Heart left ventricle (tissue), 16 donors: ENCODE results near the gene PTPN9. TPM values are rescaled to one million over a fixed set of nuclear protein-coding genes. Genes with fewer than 3 reads are reported as not detected.

ENCODE experiments used
- ATAC-seq, 4 donors: fragments of 200-7000 bp; cut with Tn5 transposase; one replicate each; pipeline ENCODE4 v1.9.1; 2020 to 2022; ENCODE audit warnings: moderate library complexity in 4 of 4, mild to moderate bottlenecking in 3 of 4, moderate number of reproducible peaks in 1 of 4
- DNase-seq, 5 donors: peaks; one replicate each; pipeline ENCODE4 v3.0.0-alpha.2; 2020
- H3K27ac ChIP-seq, 12 donors: fragments of 200-600 bp; sonication (generic) in 4 of 12; one replicate each; pipeline versions ENCODE4 v1.5.0 to v1.8.0; 2016 to 2022; ENCODE audit warnings: mild to moderate bottlenecking in 2 of 12
- H3K27me3 ChIP-seq, 9 donors: fragments of 200-600 bp; sonication (generic) in 2 of 9; one replicate each; pipeline versions ENCODE4 v1.5.1 to v1.8.0; 2016 to 2022; ENCODE audit warnings: mild to moderate bottlenecking in 3 of 9
- H3K36me3 ChIP-seq, 9 donors: fragments of 200-600 bp; sonication (generic) in 2 of 9; one replicate each; pipeline versions ENCODE4 v1.5.0 to v1.8.0; 2018 to 2022; ENCODE audit warnings: mild to moderate bottlenecking in 2 of 9
- H3K4me1 ChIP-seq, 12 donors: fragments of 200-600 bp; sonication (generic) in 4 of 12; one replicate each; pipeline versions ENCODE4 v1.5.0 to v1.8.0; 2016 to 2022; ENCODE audit warnings: mild to moderate bottlenecking in 3 of 12
- H3K4me3 ChIP-seq, 12 donors: fragments of 200-600 bp; sonication (generic) in 4 of 12; one replicate each; pipeline versions ENCODE4 v1.5.0 to v1.8.0; 2017 to 2022; ENCODE audit warnings: mild to moderate bottlenecking in 9 of 12, moderate library complexity in 4 of 12
- H3K9me3 ChIP-seq, 12 donors: fragments of 200-600 bp; sonication (generic) in 4 of 12; one replicate each; pipeline versions ENCODE4 v1.5.0 to v1.8.0; 2016 to 2022; ENCODE audit warnings: mild to moderate bottlenecking in 1 of 12
- POLR2A ChIP-seq, 2 donors: fragments of 450-650 bp; IDR thresholded peaks; one replicate each; pipeline ENCODE4 v1.6.1; 2017; ENCODE audit warnings: antibody characterized with exemption in 2 of 2, mild to moderate bottlenecking in 2 of 2, moderate library complexity in 2 of 2
- WGBS, 4 donors: extraction: QIAGEN DNeasy Blood & Tissue Kit in 2 of 4; methylation state at CpG; one replicate each; pipeline versions ENCODE4 v1.1.5 to v1.1.7; 2013 to 2018; 5-methylcytosine and 5-hydroxymethylcytosine counted together
- intact Hi-C, 10 donors: fragments of 100-400 bp; cut with DNase I; formaldehyde crosslinking; loops; one replicate each; pipeline versions ENCODE4 v1.11.1 to v1.14.2; 2022
- polyA plus RNA-seq, 2 donors: library from polyadenylated mRNA; stranded (reverse); fragments of 200-250 nt; gene quantifications; one replicate each; pipeline ENCODE4 v1.2.3, GENCODE V29; 2013
- total RNA-seq, 9 donors: library from RNA; depleted of rRNA in 2 of 9; stranded (reverse); fragments of >200 nt in 2 of 9; fragmentation: NEBNext Ultra II Directional in 3 of 9; extraction: Animal tissue kit (Norgen Biotek cat#: 25700) in 3 of 9; gene quantifications; one replicate each; pipeline versions ENCODE4 v1.1.0 to v1.2.4, GENCODE V29; 2016 to 2023
- TF ChIP-seq, protein P1 (sequence below), 12 donors: fragments of 200-600 bp; sonication (generic) in 4 of 12; IDR thresholded peaks; one replicate each; pipeline versions ENCODE4 v1.5.0 to v1.8.0; 2018 to 2022; ENCODE audit warnings: antibody characterized with exemption in 12 of 12, mild to moderate bottlenecking in 5 of 12
- donor health status: ischemic (EF 13 %, LVEDD 7.1; RV severe dilation, severe dysfunction).
- donor health status: healthy with polysubstance abuse.
- donor health status: DM: no; HTN: yes; CAD: no.
- donor health status: DM: no; HTN: no; CAD: no.
- donor health status: ischemic (EF 25% LVEDD 6.9; RV normal size, moderate dysfunction).
- donor health status: ischemic (EF 25% LVEDD 5.7; RV mildly dilated, moderate dysfunction).
- donor health status: healthy.
- donor health status: DM: yes; HTN: yes; CAD: no.
- donor health status: ischemic (EF 35%, LVEDD 5.7; RV mildly dilated, moderate dysfunction).
- donor health status: nonischemic (EF 11% LVEDD 7.7; RV severe dilation, severe dysfunction).
- donor health status: DM: yes; HTN: yes; CAD: no.
- donor health status: PGD.
- donor health status: ischemic (EF 29% LVEDD 5.4; RV normal size, mild dysfunction).
- donor health status: nonischemic (EF 23%, LVEDD 6.1; RV moderate dilation, normal function).

PTPN9 gene
- total and polyA plus RNA-seq, 11 donors, result 2.4 to 16.8 (median 7.7) TPM

- 19 to 51% (median 25%) methylated on average over 2 of the region's 2 CpGs for WGBS, 4 donors
- Histone ChIP-seq H3K4me1 (peaks cover 0 to 44% (median 23%) of the 10 kb centered on the region in 12 donors), H3K4me3 (no peak overlapping the region), H3K36me3 (no peaks in the 10 kb centered on the region), H3K27me3 (no peaks in the 10 kb centered on the region), H3K9me3 (no peaks in the 10 kb centered on the region), H3K27ac (peak overlapping the region in 11 of 12 donors; percentile 12 to 60 (median 37))
- peak; percentile 47 to 74 (median 69) for ATAC-seq
- intact Hi-C loops, result loop anchor here in 1 of 10 donors (5.0 kb wide), 1 partner anchor 35 kb away; the partner anchor contains the start of gene PTPN9
- TF ChIP-seq, protein P1, sequence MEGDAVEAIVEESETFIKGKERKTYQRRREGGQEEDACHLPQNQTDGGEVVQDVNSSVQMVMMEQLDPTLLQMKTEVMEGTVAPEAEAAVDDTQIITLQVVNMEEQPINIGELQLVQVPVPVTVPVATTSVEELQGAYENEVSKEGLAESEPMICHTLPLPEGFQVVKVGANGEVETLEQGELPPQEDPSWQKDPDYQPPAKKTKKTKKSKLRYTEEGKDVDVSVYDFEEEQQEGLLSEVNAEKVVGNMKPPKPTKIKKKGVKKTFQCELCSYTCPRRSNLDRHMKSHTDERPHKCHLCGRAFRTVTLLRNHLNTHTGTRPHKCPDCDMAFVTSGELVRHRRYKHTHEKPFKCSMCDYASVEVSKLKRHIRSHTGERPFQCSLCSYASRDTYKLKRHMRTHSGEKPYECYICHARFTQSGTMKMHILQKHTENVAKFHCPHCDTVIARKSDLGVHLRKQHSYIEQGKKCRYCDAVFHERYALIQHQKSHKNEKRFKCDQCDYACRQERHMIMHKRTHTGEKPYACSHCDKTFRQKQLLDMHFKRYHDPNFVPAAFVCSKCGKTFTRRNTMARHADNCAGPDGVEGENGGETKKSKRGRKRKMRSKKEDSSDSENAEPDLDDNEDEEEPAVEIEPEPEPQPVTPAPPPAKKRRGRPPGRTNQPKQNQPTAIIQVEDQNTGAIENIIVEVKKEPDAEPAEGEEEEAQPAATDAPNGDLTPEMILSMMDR (IDR thresholded peaks at IDR 0.05), result no peak
- no peak for TF ChIP-seq POLR2A (IDR thresholded peaks at IDR 0.05)
- no peak for DNase-seq
Measured at GRCh38 chr15:75542386-75542797, 36.7 kb downstream of the PTPN9 start.

- WGBS, 4 donors, result 92 to 94% (median 92%) methylated on average over 7 of the region's 7 CpGs
- ATAC-seq, result no peak
- H3K27me3 ChIP-seq, result no peaks in the 10 kb centered on the region
- DNase-seq, result no peak
- intact Hi-C loops, result loop anchor here in 1 of 10 donors (10.0 kb wide), 1 partner anchor 86 kb away; the partner anchor contains the start of gene SNUPN
- no peak overlapping the region for H3K4me3 ChIP-seq
- TF ChIP-seq, protein P1 (IDR thresholded peaks at IDR 0.05), result no peak
- TF ChIP-seq POLR2A (IDR thresholded peaks at IDR 0.05), result no peak
- H3K36me3 ChIP-seq, result no peaks in the 10 kb centered on the region
- H3K27ac ChIP-seq, result no peak overlapping the region
- H3K4me1 ChIP-seq, result peaks cover 0 to 39% (median 21%) of the 10 kb centered on the region in 12 donors
- no peaks in the 10 kb centered on the region for H3K9me3 ChIP-seq
Measured at GRCh38 chr15:75538376-75538775, 40.7 kb downstream of the PTPN9 start.

DNA sequence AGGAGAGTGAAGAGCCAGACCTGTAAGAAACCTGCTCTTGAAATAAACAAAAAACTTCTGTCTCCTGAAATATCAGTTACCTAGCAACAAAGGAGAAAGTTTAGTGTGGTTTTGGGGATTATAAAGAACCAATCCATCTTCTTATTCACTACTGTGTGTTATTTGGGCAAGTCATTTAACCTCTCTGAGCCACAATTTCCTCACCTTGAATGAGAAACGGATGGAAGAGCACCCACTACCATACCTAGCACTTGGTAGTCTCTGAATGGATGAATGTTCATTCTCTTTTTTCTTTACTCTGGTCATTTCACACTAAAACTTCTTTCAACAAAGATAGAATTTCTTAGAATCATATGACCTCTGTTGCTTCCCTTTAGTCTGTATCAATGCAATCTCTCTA lies 45.2 kb downstream of the PTPN9 start:
- intact Hi-C loops, result loop anchor here in 6 of 10 donors (2.0 to 10.0 kb wide), 3 partner anchors 43 to 91 kb away; partner anchors contain the start of genes PTPN9 (in 6 of the 6) and SNUPN (in 1 of the 6)
- Histone ChIP-seq H3K36me3 (no peaks in the 10 kb centered on the region), H3K4me3 (no peak overlapping the region), H3K27me3 (no peaks in the 10 kb centered on the region), H3K9me3 (no peaks in the 10 kb centered on the region), H3K27ac (peak overlapping the region in 7 of 12 donors; percentile 15 to 82 (median 72)), H3K4me1 (peaks cover 0 to 36% (median 28%) of the 10 kb centered on the region in 12 donors)
- TF ChIP-seq, protein P1 (IDR thresholded peaks at IDR 0.05), result no peak
- no peak for TF ChIP-seq POLR2A (IDR thresholded peaks at IDR 0.05)
- ATAC-seq, result no peak
- WGBS, 4 donors, result 89 to 96% (median 91%) methylated on average over 1 of the region's 1 CpG
- no peak for DNase-seq

- Histone ChIP-seq H3K36me3 (no peaks in the 10 kb centered on the region), H3K4me1 (peaks cover 0 to 45% (median 31%) of the 10 kb centered on the region in 12 donors), H3K9me3 (no peaks in the 10 kb centered on the region), H3K27me3 (no peaks in the 10 kb centered on the region), H3K4me3 (no peak overlapping the region), H3K27ac (peak overlapping the region; percentile 53 to 82 (median 72))
- intact Hi-C loops, result loop anchor here in 6 of 10 donors (2.0 to 10.0 kb wide), 3 partner anchors 45 to 92 kb away; partner anchors contain the start of genes PTPN9 (in 6 of the 6) and SNUPN (in 1 of the 6)
- 8 to 22% (median 14%) methylated on average over 1 of the region's 1 CpG for WGBS, 4 donors
- ATAC-seq (peak; percentile 90 to 97 (median 96)), DNase-seq (peak; percentile 63 to 82 (median 70))
- TF ChIP-seq POLR2A (IDR thresholded peaks at IDR 0.05), result no peak
- TF ChIP-seq, protein P1 (IDR thresholded peaks at IDR 0.05), result peak; percentile 30 to 64 (median 50)
Measured at GRCh38 chr15:75532413-75533250, 46.5 kb downstream of the PTPN9 start.
